CD4-positive, alpha-beta T cell treated with Interleukin-15 for 1 hour (primary cell): Measurements from ENCODE around the gene SMARCB1.

ENCODE experiments used
- DNase-seq: peaks from one replicate; pipeline ENCODE4 v3.0.0-alpha.2; 2020

Gene SMARCB1

DNA sequence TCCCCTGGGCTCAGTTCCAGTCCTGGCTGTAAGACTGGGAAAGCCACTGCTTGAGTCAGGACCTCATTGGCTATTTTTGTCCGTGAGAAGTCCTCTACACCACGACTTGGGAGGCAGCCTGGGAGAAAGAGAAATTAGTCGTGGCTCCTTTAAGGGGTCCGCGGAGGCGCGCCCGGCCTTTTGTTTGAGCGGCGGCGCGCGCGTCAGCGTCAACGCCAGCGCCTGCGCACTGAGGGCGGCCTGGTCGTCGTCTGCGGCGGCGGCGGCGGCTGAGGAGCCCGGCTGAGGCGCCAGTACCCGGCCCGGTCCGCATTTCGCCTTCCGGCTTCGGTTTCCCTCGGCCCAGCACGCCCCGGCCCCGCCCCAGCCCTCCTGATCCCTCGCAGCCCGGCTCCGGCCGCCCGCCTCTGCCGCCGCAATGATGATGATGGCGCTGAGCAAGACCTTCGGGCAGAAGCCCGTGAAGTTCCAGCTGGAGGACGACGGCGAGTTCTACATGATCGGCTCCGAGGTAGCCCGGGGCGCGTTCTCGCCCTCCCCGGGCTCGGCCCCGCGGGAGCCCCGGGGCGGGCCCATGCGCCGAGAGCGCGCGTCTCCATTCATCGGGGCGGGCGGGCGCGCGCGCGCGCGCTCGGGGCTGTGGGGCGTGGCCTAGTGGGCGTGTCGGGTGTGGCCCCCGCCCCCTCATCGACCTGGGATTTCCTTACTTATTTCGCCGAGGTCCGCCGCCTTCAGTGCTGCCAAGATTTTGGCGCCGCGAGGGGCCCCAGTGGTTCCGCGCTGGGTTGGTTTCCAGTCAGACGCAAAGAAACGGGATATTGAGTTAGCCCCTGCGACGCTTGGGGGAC, at the start of gene SMARCB1:
TSS of gene SMARCB1 (plus strand) at position 215 of the 848 bp plus-strand sequence. CDS start at position 419, 204 bp downstream.
- peak; percentile 88 for DNase-seq

DNA sequence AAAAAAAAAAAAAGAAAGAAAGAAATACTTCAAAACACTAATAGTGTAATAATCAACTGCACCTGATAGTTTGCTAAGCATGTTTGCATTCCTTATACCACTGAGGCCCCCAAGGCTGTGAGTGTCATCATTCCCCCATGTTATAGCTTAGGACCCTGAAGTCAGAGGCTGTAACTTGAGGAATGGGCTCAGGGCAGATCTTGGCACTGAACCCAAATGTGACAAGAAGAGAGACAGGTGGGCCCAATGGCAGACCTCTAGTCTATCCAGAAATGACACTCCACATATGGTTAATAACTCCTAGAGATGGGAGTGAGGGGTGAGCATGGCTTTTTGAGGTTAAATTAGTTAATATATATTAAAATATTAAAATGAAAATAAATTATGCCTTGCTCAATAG, 49.1 kb upstream of the SMARCB1 start:
- no peak for DNase-seq

DNA sequence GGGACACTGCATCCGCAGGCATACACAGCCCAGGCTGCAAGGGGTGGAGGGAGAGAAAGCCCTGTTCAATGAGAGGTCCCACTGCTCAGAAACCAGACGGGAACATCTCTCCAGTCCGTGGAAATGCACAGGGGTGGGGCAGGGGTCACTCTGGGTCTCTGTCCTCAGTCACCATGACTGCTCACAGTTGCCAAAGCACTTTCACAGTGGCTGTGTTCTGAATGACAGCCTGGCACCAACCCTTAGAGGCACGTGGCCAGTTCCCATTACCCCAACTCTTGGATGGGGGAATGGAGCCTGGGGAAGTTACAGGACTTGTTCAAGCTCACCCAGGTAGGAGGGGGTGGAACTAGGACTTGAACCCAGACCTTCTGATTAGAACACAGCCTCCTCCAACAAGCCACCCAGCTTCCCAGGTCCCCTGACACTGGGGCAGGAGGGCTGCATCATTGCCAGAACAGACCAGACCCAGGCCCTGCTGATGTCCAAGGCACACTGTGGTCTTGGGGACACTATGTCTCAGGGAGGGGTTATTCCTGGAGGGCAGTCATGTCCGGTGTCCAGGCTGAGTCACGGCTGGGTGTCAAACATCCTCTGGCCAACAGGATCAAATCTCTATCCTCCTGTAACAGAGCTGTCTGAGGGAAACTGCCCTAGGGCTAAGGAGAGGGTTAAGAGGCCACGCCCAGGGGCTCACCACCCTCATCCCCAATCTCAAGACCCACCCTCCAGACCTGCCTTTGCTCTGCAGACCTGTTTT, 44.1 kb upstream of the SMARCB1 start:
- DNase-seq: no peak

- DNase-seq: no peak
Observed at GRCh38 chr22:23743303-23743705, 43.5 kb upstream of the SMARCB1 start.

- DNase-seq: no peak
Observed at GRCh38 chr22:23744001-23744400, 42.8 kb upstream of the SMARCB1 start.

DNA sequence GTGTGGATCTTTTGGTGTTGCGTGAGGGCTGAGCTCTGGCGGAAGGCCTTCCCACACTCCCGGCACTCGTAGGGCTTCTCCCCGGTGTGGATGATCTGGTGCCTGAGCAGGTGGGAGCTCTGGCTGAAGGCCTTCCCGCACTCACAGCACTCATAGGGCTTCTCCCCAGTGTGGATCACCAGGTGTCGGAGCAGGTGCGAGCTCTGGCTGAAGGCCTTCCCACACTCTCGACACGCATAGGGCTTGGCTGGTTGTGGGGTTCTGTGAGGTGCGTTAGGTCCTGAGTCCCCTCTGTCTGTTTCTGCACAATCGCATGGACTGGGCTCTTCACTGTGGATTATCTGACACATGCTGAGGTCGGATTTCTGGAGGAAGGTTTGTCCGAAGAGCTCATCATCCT, 42.3 kb upstream of the SMARCB1 start:
- DNase-seq: no peak

GRCh38 chr22:23745791-23746190, 41.0 kb upstream of the SMARCB1 start:
- DNase-seq: no peak

- DNase-seq: no peak
Observed at GRCh38 chr22:23749841-23750301, 36.9 kb upstream of the SMARCB1 start.

DNA sequence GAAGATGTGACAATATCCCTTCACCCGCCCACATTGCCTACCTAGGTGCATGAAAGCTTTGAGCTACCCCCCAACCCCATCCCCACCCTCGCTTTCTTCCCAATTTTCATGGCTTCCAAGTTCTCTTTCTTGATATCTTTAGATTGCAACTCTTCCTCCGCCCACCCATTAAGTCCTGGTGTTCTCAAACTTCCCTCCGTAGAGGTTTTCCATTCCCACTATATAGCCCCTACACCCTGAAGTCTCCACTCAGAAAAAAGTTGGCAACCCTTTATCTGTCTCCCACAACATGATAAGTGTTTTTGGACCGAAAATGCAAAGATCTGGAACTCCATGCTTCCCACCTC, 36.4 kb upstream of the SMARCB1 start:
- no peak for DNase-seq

GRCh38 chr22:23750714-23751440, 35.9 kb upstream of the SMARCB1 start, which contains the start of gene ZNF70:
Gene ZNF70 (minus strand): TSS chr22:23751112. CDS start chr22:23745140, 5,972 bp downstream.
- DNase-seq: peak; percentile 90

GRCh38 chr22:23751441-23751996, 35.2 kb upstream of the SMARCB1 start:
- no peak for DNase-seq

- DNase-seq: peak; percentile 81
Observed at GRCh38 chr22:23752090-23752691, 34.6 kb upstream of the SMARCB1 start.

DNA sequence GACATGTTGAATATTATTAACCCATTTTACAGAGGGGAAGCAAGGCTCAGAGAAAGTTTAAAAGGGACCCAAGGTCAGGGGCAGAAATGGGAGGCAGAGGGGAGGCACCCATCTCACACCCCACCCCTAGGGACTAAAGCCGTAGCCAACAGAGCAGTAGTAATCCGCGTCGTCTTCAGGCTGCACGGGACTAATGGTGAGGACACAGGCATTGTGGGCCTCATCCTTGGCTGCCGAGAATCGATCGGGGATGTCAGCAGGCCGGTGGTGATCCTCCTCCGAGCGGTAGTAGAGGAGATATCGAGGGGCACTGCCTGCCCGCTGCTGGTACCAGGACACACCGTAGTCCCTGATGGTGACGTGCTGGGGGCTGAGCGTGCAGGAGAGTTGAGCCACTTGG, 34.0 kb upstream of the SMARCB1 start:
- DNase-seq: peak; percentile 38

GRCh38 chr22:23753385-23753784, 33.4 kb upstream of the SMARCB1 start:
- no peak for DNase-seq

- no peak for DNase-seq
Observed at GRCh38 chr22:23754220-23754919, 32.4 kb upstream of the SMARCB1 start, which contains the start of gene VPREB3. Gene VPREB3 (minus strand): TSS chr22:23754425. CDS start chr22:23754363, 62 bp downstream.

GRCh38 chr22:23754980-23755636, 31.7 kb upstream of the SMARCB1 start:
- DNase-seq: no peak

DNA sequence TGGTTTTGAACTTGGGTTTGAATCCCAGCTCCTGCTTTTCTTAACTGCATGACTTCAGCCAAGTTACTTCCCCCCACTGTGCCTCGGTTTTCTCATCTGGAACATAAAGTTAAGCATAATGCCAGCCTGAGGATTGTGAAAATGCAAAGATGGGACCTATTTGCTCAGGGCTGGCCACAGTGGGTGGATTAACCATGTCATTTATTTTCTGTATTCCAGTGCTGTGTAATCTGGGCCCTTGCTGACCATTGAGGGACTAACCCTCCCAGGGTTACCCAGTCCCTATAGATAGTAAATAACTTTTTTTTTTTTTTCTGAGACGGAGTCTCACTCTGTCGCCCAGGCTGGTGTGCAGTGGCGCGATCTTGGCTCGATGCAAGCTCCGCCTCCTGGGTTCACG, 31.1 kb upstream of the SMARCB1 start:
- DNase-seq: no peak

DNA sequence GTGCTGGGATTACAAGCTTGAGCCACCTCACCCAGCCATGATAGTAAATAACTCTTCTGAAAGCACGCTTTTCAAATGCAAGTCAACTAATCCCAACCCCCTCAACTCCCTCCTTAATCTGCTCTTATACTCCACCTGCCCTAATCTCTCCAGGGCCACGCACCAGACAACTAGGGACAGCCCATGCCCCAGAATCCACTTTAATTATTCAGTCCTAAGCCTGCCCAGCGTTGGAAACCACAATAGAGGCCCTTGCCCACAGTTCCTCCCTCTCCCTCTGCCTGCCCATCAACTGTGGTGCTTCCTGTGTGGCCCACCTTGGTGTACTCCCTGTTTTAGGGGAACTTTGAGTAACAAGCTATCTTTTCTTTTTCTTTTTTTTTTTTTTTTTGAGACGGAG, 29.9 kb upstream of the SMARCB1 start:
- DNase-seq: no peak

DNA sequence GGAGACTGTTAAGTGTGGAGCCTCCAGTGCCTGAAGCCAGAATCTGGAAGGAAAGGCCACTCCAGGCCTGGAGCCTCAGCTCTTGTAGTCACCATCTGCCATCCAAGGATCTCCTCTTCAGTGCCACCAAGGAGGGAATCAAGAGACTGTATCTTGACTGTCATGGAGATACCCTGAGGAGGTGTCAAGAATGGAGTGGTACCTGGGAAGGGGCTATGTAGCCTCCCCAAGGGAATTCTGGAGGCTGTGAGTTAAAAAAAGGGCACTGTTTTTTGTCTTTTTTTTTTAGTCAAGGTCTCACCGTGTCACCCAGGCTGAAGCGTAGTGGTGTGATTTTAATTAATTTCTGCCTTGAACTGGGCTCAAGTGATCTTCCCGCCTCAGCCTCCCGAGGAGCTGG, 27.2 kb upstream of the SMARCB1 start:
- no peak for DNase-seq

GRCh38 chr22:23760056-23760455, 26.7 kb upstream of the SMARCB1 start:
- DNase-seq: no peak
